Aorta (tissue), 5 donors: ENCODE measurements around the gene SGTA. TPM values are rescaled to one million over a fixed set of nuclear protein-coding genes. Genes with fewer than 3 reads are reported as not detected.

Experiments
- ATAC-seq: fragments of 200-7000 bp; cut with Tn5 transposase; one replicate; pipeline ENCODE4 v1.9.1; 2022; ENCODE audit warnings: moderate library complexity; ENCODE audit not compliant: low FRiP score
- DNase-seq, 2 donors: peaks; one replicate each; pipeline ENCODE4 v3.0.0-alpha.2; 2020
- H3K27ac ChIP-seq, 2 donors: one replicate each; pipeline ENCODE4 v1.5.1; 2013; ENCODE audit warnings: low read length in 2 of 2, mild to moderate bottlenecking in 2 of 2, moderate library complexity in 2 of 2, control low read depth in 1 of 2, inconsistent platforms in 1 of 2, low read depth in 1 of 2
- H3K27me3 ChIP-seq, 2 donors: one replicate each; pipeline ENCODE4 v1.6.1; 2013; ENCODE audit warnings: control low read depth in 1 of 2, low read length in 1 of 2, mild to moderate bottlenecking in 1 of 2, moderate library complexity in 1 of 2; ENCODE audit not compliant: insufficient read depth in 2 of 2, control insufficient read depth in 1 of 2
- H3K36me3 ChIP-seq, 2 donors: one replicate each; pipeline ENCODE4 v1.6.1; 2013; ENCODE audit warnings: control low read depth in 1 of 2, low read length in 1 of 2, mild to moderate bottlenecking in 1 of 2; ENCODE audit not compliant: insufficient read depth in 2 of 2, control insufficient read depth in 1 of 2
- H3K4me1 ChIP-seq, 2 donors: one replicate each; pipeline ENCODE4 v1.6.1; 2013; ENCODE audit warnings: low read length in 2 of 2, control low read depth in 1 of 2, mild to moderate bottlenecking in 1 of 2, moderate library complexity in 1 of 2; ENCODE audit not compliant: insufficient read depth in 2 of 2, control insufficient read depth in 1 of 2
- H3K4me3 ChIP-seq, 2 donors: one replicate each; pipeline ENCODE4 v1.5.1; 2013; ENCODE audit warnings: low read length in 2 of 2, control low read depth in 1 of 2, mild to moderate bottlenecking in 1 of 2
- H3K9me3 ChIP-seq: one replicate; pipeline ENCODE4 v1.6.1; 2013; ENCODE audit warnings: mild to moderate bottlenecking, low read length; ENCODE audit not compliant: control insufficient read depth
- WGBS, 2 donors: extraction: QIAGEN DNeasy Blood & Tissue Kit; methylation state at CpG; one replicate each; pipeline ENCODE4 v1.1.7; 2013; 5-methylcytosine and 5-hydroxymethylcytosine counted together
- intact Hi-C, 2 donors: fragments of 100-400 bp; cut with DNase I; formaldehyde crosslinking; loops; one replicate each; pipeline versions ENCODE4 v1.14.2 to v1.15.0; 2022
- polyA plus RNA-seq, 2 donors: library from polyadenylated mRNA; stranded (reverse); fragments of 200-250 nt; gene quantifications; one replicate each; pipeline ENCODE4 v1.2.3, GENCODE V29; 2013
- total RNA-seq, 2 donors: library from RNA; stranded (reverse); fragmentation: NEBNext Ultra II Directional; extraction: Animal tissue kit (Norgen Biotek cat#: 25700); gene quantifications; one replicate each; pipeline ENCODE4 v1.2.1, GENCODE V29; 2021
- donor health status: healthy with polysubstance abuse.
- donor health status: Bipolar disorder and iron deficiency.
- donor health status: DM: no; HTN: no; CAD: no.
- donor health status: DM: no; HTN: no; CAD: no.
- donor health status: DM: yes; HTN: yes; CAD: no.

SGTA gene
- total and polyA plus RNA-seq, 4 donors, result 30.6 to 55.1 (median 32.2) TPM

GRCh38 chr19:2811221-2811722, 28.2 kb upstream of the SGTA start:
- Histone ChIP-seq H3K4me3 (no peak overlapping the region), H3K4me1 (no peaks in the 10 kb centered on the region), H3K27ac (no peak overlapping the region), H3K27me3 (no peaks in the 10 kb centered on the region), H3K9me3 (no peaks in the 10 kb centered on the region), H3K36me3 (no peaks in the 10 kb centered on the region)
- DNase-seq (no peak), ATAC-seq (no peak)
- WGBS, 2 donors, result 93 to 94% methylated on average over 20 of the region's 20 CpGs
- intact Hi-C loops, result no loop called here

GRCh38 chr19:2810141-2811091, 27.3 kb upstream of the SGTA start:
- ATAC-seq (no peak), DNase-seq (no peak)
- H3K27me3 ChIP-seq, result no peaks in the 10 kb centered on the region
- 94 to 96% methylated on average over 50 to 58 of the region's 58 CpGs for WGBS, 2 donors
- H3K9me3 ChIP-seq, result no peaks in the 10 kb centered on the region
- H3K27ac ChIP-seq, result no peak overlapping the region
- intact Hi-C loops, result no loop called here
- no peak overlapping the region for H3K4me3 ChIP-seq
- no peaks in the 10 kb centered on the region for H3K36me3 ChIP-seq
- no peaks in the 10 kb centered on the region for H3K4me1 ChIP-seq

- H3K36me3 ChIP-seq, result no peaks in the 10 kb centered on the region
- H3K4me3 ChIP-seq, result no peak overlapping the region
- H3K27ac ChIP-seq, result no peak overlapping the region
- ATAC-seq, result no peak
- H3K27me3 ChIP-seq, result no peaks in the 10 kb centered on the region
- DNase-seq, result no peak
- no peaks in the 10 kb centered on the region for H3K9me3 ChIP-seq
- 89 to 90% methylated on average over 34 to 37 of the region's 37 CpGs for WGBS, 2 donors
- H3K4me1 ChIP-seq, result no peaks in the 10 kb centered on the region
- intact Hi-C loops, result no loop called here
Observed at GRCh38 chr19:2809387-2810140, 26.5 kb upstream of the SGTA start.

- H3K4me1 ChIP-seq, result no peaks in the 10 kb centered on the region
- intact Hi-C loops, result no loop called here
- H3K36me3 ChIP-seq, result no peaks in the 10 kb centered on the region
- H3K27ac ChIP-seq, result no peak overlapping the region
- no peaks in the 10 kb centered on the region for H3K9me3 ChIP-seq
- WGBS, 2 donors, result 94 to 95% methylated on average over 41 of the region's 41 CpGs
- H3K4me3 ChIP-seq, result no peak overlapping the region
- no peak for DNase-seq
- no peaks in the 10 kb centered on the region for H3K27me3 ChIP-seq
- no peak for ATAC-seq
Observed at GRCh38 chr19:2808129-2808941, 25.3 kb upstream of the SGTA start.

GRCh38 chr19:2807379-2808128, 24.5 kb upstream of the SGTA start:
- intact Hi-C loops, result no loop called here
- no peaks in the 10 kb centered on the region for H3K27me3 ChIP-seq
- no peaks in the 10 kb centered on the region for H3K4me1 ChIP-seq
- H3K27ac ChIP-seq, result no peak overlapping the region
- no peak overlapping the region for H3K4me3 ChIP-seq
- 96 to 97% methylated on average over 56 of the region's 56 CpGs for WGBS, 2 donors
- H3K9me3 ChIP-seq, result no peaks in the 10 kb centered on the region
- H3K36me3 ChIP-seq, result no peaks in the 10 kb centered on the region
- DNase-seq (no peak), ATAC-seq (no peak)

- H3K36me3 ChIP-seq, result no peaks in the 10 kb centered on the region
- ATAC-seq (no peak), DNase-seq (no peak)
- no peaks in the 10 kb centered on the region for H3K27me3 ChIP-seq
- 96 to 97% methylated on average over 33 to 34 of the region's 34 CpGs for WGBS, 2 donors
- no peaks in the 10 kb centered on the region for H3K9me3 ChIP-seq
- H3K4me3 ChIP-seq, result no peak overlapping the region
- no peak overlapping the region for H3K27ac ChIP-seq
- intact Hi-C loops, result no loop called here
- H3K4me1 ChIP-seq, result no peaks in the 10 kb centered on the region
Observed at GRCh38 chr19:2806736-2807378, 23.8 kb upstream of the SGTA start.

- DNase-seq (no peak), ATAC-seq (no peak)
- Histone ChIP-seq H3K36me3 (no peaks in the 10 kb centered on the region), H3K9me3 (no peaks in the 10 kb centered on the region), H3K4me3 (no peak overlapping the region), H3K27me3 (no peaks in the 10 kb centered on the region), H3K4me1 (no peaks in the 10 kb centered on the region), H3K27ac (no peak overlapping the region)
- 94% methylated on average over 23 of the region's 23 CpGs for WGBS, 2 donors
- intact Hi-C loops, result no loop called here
Observed at GRCh38 chr19:2805991-2806649, 23.0 kb upstream of the SGTA start.
